ENCODE data around the gene GNG7.

DNA sequence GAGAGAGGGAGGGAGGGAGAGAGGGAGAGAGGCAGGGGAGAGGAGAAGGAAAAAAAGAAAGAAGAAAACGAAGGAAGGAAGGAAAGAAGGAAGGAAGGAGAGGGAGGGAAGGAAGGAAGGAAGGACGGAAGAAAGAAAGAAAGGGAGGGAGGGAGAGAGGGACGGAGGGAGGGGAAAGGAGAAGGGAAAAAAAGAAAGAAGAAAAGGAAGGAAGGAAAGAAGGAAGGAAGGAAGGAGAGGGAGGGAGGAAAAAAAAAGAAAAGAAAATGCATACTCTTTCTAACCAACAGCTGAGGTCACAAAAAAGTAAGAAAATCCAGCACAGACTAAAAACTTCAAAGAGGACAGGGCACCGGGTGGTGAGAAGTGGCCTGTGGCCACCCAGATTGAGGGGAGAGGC lies 109.7 kb downstream of the GNG7 start:
- TF ChIP-seq, protein P1, sequence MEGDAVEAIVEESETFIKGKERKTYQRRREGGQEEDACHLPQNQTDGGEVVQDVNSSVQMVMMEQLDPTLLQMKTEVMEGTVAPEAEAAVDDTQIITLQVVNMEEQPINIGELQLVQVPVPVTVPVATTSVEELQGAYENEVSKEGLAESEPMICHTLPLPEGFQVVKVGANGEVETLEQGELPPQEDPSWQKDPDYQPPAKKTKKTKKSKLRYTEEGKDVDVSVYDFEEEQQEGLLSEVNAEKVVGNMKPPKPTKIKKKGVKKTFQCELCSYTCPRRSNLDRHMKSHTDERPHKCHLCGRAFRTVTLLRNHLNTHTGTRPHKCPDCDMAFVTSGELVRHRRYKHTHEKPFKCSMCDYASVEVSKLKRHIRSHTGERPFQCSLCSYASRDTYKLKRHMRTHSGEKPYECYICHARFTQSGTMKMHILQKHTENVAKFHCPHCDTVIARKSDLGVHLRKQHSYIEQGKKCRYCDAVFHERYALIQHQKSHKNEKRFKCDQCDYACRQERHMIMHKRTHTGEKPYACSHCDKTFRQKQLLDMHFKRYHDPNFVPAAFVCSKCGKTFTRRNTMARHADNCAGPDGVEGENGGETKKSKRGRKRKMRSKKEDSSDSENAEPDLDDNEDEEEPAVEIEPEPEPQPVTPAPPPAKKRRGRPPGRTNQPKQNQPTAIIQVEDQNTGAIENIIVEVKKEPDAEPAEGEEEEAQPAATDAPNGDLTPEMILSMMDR (IDR thresholded peaks at IDR 0.05; ENCODE audit: insufficient read depth, low read depth, low read length), result no peak
- TF ChIP-seq EZH2 (IDR thresholded peaks at IDR 0.05; ENCODE audit: insufficient read depth, low read length), result no peak

Data from astrocyte (in vitro differentiated cells and primary cell).